Measurements from ENCODE around the gene MYLK. TPM values are rescaled to one million over a fixed set of nuclear protein-coding genes. Genes with fewer than 3 reads are reported as not detected.

Gene MYLK
- total and polyA plus RNA-seq, 2 donors (not counting 1 experiment from before 2014, with no cell fraction given) = 0.51 TPM; not detected in 1

DNA sequence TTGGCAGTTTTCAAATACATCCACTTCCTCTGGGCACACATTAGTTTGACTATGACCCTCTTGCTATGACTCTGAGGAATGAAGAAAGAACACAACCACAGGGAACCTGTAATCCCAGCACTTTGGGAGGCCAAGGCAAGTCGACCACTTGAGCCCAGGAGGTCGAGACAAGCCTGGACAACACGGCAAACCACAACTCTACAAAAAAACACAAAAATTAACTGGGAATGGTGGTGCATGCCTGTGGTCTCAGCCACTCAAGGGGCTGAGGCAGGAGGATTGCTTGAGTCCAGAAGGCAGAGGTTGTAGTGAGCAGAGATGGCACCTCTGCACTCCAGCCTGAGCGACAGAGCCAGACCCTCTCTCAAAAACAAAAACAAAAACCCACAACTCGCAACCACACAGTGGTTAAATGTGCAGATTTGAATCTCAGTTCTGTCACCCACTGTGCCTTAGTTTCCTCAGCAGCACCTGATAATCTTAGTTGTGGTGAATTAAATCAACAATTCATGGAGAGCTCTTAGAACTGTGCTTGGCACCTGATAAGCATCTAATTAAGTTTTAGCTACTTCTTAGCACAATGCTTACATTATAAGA is 65.7 kb downstream of the MYLK start:
- no peak for DNase-seq
- Histone ChIP-seq H2AFZ (ENCODE audit: insufficient read depth, low read depth, low read length, poor library complexity, severe bottlenecking) (no peak overlapping the region), H3K27me3 (replicated peaks in 1 of 4; ENCODE audit: control extremely low read depth in 1 of 4, control insufficient read depth in 3 of 4, insufficient read depth in 4 of 4, low read length in 3 of 4) (no peaks in the 10 kb centered on the region), H4K20me1 (ENCODE audit: control insufficient read depth, insufficient read depth, low read length, poor library complexity, severe bottlenecking) (no peaks in the 10 kb centered on the region), H3K9me3 (ENCODE audit: control extremely low read depth in 1 of 3, control insufficient read depth in 2 of 3, insufficient read depth in 1 of 3, low read length in 2 of 3) (no peaks in the 10 kb centered on the region), H3K27ac (ENCODE audit: low read length in 2 of 2) (no peak overlapping the region), H3K4me2 (replicated peaks; ENCODE audit: low read depth, low read length, poor library complexity, severe bottlenecking) (no peak overlapping the region), H3K9ac (ENCODE audit: low read length) (no peak overlapping the region), H3K4me3 (ENCODE audit: control extremely low read depth in 1 of 5, extremely low read depth in 1 of 5, insufficient read depth in 1 of 5, low read depth in 2 of 5, low read length in 4 of 5) (no peak overlapping the region), H3K36me3 (replicated peaks in 1 of 2; ENCODE audit: control extremely low read depth in 1 of 2, control insufficient read depth in 1 of 2, extremely low read depth in 1 of 2, insufficient read depth in 2 of 2, low read length in 1 of 2) (no peaks in the 10 kb centered on the region), H3K4me1 (ENCODE audit: control insufficient read depth in 2 of 2, insufficient read depth in 2 of 2, low read length in 2 of 2) (no peaks in the 10 kb centered on the region), H3K79me2 (ENCODE audit: control insufficient read depth, insufficient read depth, low read length) (no peaks in the 10 kb centered on the region)
- H3K9me3 Mint-ChIP-seq (ENCODE audit: insufficient read depth) = no peaks in the 10 kb centered on the region
- ChIA-PET CTCF (no interaction called here), POLR2A (no interaction called here)
- no peak for ATAC-seq (ENCODE audit: low read depth)
- no peak for TF ChIP-seq EZH2 (IDR thresholded peaks at IDR 0.05; ENCODE audit: borderline replicate concordance, insufficient read depth, low read depth, low read length, poor library complexity, severe bottlenecking)
- TF ChIP-seq, protein P1, sequence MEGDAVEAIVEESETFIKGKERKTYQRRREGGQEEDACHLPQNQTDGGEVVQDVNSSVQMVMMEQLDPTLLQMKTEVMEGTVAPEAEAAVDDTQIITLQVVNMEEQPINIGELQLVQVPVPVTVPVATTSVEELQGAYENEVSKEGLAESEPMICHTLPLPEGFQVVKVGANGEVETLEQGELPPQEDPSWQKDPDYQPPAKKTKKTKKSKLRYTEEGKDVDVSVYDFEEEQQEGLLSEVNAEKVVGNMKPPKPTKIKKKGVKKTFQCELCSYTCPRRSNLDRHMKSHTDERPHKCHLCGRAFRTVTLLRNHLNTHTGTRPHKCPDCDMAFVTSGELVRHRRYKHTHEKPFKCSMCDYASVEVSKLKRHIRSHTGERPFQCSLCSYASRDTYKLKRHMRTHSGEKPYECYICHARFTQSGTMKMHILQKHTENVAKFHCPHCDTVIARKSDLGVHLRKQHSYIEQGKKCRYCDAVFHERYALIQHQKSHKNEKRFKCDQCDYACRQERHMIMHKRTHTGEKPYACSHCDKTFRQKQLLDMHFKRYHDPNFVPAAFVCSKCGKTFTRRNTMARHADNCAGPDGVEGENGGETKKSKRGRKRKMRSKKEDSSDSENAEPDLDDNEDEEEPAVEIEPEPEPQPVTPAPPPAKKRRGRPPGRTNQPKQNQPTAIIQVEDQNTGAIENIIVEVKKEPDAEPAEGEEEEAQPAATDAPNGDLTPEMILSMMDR (IDR thresholded peaks at IDR 0.05) = no peak
- no peaks in the 10 kb centered on the region for H3K4me1 Mint-ChIP-seq
- intact Hi-C loops (cut with micrococcal nuclease) = no loop called here
- H3K27ac Mint-ChIP-seq = no peak overlapping the region
- H3K4me3 Mint-ChIP-seq = no peak overlapping the region
- 80% methylated on average over 1 of the region's 5 CpGs for WGBS (ENCODE audit: insufficient coverage)
- peaks cover 17% of the 10 kb centered on the region for H3K27me3 Mint-ChIP-seq

DNA sequence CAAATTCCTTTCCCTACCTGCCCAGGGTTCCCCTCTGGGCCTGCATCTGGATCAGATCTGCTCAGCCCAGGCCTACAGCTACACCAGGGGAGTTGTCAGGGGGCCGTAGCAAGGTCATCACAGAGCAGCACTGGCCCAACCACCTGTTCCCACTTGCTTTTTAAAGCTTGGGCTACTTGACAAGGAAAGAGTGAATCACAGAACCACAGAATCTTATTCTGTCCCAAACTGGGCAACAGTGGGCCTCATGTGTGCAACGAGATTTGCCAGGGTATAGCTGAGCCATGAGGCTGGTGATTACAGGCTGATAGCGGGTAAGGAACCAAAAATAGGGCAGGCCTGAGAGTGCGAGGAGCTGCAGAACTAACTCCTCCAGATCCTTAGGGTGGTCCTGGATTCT is 66.7 kb downstream of the MYLK start:
- ChIA-PET POLR2A (no interaction called here), CTCF (no interaction called here)
- Histone ChIP-seq H3K9me3 (ENCODE audit: control extremely low read depth in 1 of 3, control insufficient read depth in 2 of 3, insufficient read depth in 1 of 3, low read length in 2 of 3) (no peaks in the 10 kb centered on the region), H3K4me2 (replicated peaks; ENCODE audit: low read depth, low read length, poor library complexity, severe bottlenecking) (no peak overlapping the region), H4K20me1 (ENCODE audit: control insufficient read depth, insufficient read depth, low read length, poor library complexity, severe bottlenecking) (no peaks in the 10 kb centered on the region), H3K27ac (ENCODE audit: low read length in 2 of 2) (no peak overlapping the region), H3K27me3 (replicated peaks in 1 of 4; ENCODE audit: control extremely low read depth in 1 of 4, control insufficient read depth in 3 of 4, insufficient read depth in 4 of 4, low read length in 3 of 4) (no peaks in the 10 kb centered on the region), H3K9ac (ENCODE audit: low read length) (no peak overlapping the region), H2AFZ (ENCODE audit: insufficient read depth, low read depth, low read length, poor library complexity, severe bottlenecking) (no peak overlapping the region), H3K79me2 (ENCODE audit: control insufficient read depth, insufficient read depth, low read length) (no peaks in the 10 kb centered on the region), H3K4me3 (ENCODE audit: control extremely low read depth in 1 of 5, extremely low read depth in 1 of 5, insufficient read depth in 1 of 5, low read depth in 2 of 5, low read length in 4 of 5) (no peak overlapping the region), H3K4me1 (ENCODE audit: control insufficient read depth in 2 of 2, insufficient read depth in 2 of 2, low read length in 2 of 2) (no peaks in the 10 kb centered on the region), H3K36me3 (replicated peaks in 1 of 2; ENCODE audit: control extremely low read depth in 1 of 2, control insufficient read depth in 1 of 2, extremely low read depth in 1 of 2, insufficient read depth in 2 of 2, low read length in 1 of 2) (no peaks in the 10 kb centered on the region)
- peaks cover 12% of the 10 kb centered on the region for H3K27me3 Mint-ChIP-seq
- whole genome bisulfite sequencing (ENCODE audit: insufficient coverage) = 72% methylated on average over 2 of the region's 4 CpGs
- H3K27ac Mint-ChIP-seq = no peak overlapping the region
- ATAC-seq (ENCODE audit: low read depth) = no peak
- no peak for TF ChIP-seq EZH2 (IDR thresholded peaks at IDR 0.05; ENCODE audit: borderline replicate concordance, insufficient read depth, low read depth, low read length, poor library complexity, severe bottlenecking)
- TF ChIP-seq, protein P1 (IDR thresholded peaks at IDR 0.05) = no peak
- H3K4me3 Mint-ChIP-seq = no peak overlapping the region
- H3K9me3 Mint-ChIP-seq (ENCODE audit: insufficient read depth) = no peaks in the 10 kb centered on the region
- no peaks in the 10 kb centered on the region for H3K4me1 Mint-ChIP-seq
- intact Hi-C loops (cut with micrococcal nuclease) = no loop called here
- no peak for DNase-seq

Data from B cell (primary cell).